Measurements from ENCODE around the gene MRPL14. TPM values are rescaled to one million over a fixed set of nuclear protein-coding genes. Genes with fewer than 3 reads are reported as not detected.
"Not testable (repeated sequence)": the region's sequence is repeated elsewhere in the genome, so short reads cannot be mapped to it uniquely, and the experiment has no call there.

The MRPL14 gene
- total RNA-seq, 4 donors from 2014 or later: 45.7 to 74.3 (median 52.0) TPM

GRCh38 chr6:44094403-44095242 lies 32.6 kb downstream of the MRPL14 start:
- no peak for TF ChIP-seq CTCF (IDR thresholded peaks at IDR 0.05)
- TF ChIP-seq POLR2A (IDR thresholded peaks at IDR 0.05): no peak
- 88 to 89% methylated on average over 10 of the region's 10 CpGs for WGBS, 2 donors
- no peak overlapping the region for H3K4me3 ChIP-seq (ENCODE audit: low read depth, poor library complexity, severe bottlenecking)
- intact Hi-C loops (cut with DNase I; ENCODE audit: low total_unique reads): loop anchor here (10.0 kb wide), 1 partner anchor 240 kb away; no protein-coding TSS in a partner anchor
- no peak for DNase-seq (ENCODE audit: low spot score in 2 of 2)

GRCh38 chr6:44093750-44094402 lies 33.4 kb downstream of the MRPL14 start:
- intact Hi-C loops (cut with DNase I; ENCODE audit: low total_unique reads): loop anchor here (10.0 kb wide), 1 partner anchor 241 kb away; no protein-coding TSS in a partner anchor
- no peak overlapping the region for H3K4me3 ChIP-seq (ENCODE audit: low read depth, poor library complexity, severe bottlenecking)
- TF ChIP-seq CTCF (IDR thresholded peaks at IDR 0.05) (no peak), POLR2A (IDR thresholded peaks at IDR 0.05) (no peak)
- DNase-seq (ENCODE audit: low spot score in 2 of 2): no peak
- WGBS, 2 donors: 92 to 94% methylated on average over 6 of the region's 6 CpGs

- no peak overlapping the region for H3K4me3 ChIP-seq (ENCODE audit: low read depth, poor library complexity, severe bottlenecking)
- intact Hi-C loops (cut with DNase I; ENCODE audit: low total_unique reads): loop anchor here (10.0 kb wide), 1 partner anchor 242 kb away; no protein-coding TSS in a partner anchor
- 84 to 91% methylated on average over 5 of the region's 5 CpGs for WGBS, 2 donors
- DNase-seq (ENCODE audit: low spot score in 2 of 2): no peak
- TF ChIP-seq CTCF (IDR thresholded peaks at IDR 0.05): no peak
- TF ChIP-seq POLR2A (IDR thresholded peaks at IDR 0.05): no peak
Measured at GRCh38 chr6:44093066-44093465, 34.2 kb downstream of the MRPL14 start.

GRCh38 chr6:44091981-44092884 lies 35.0 kb downstream of the MRPL14 start:
- TF ChIP-seq CTCF (IDR thresholded peaks at IDR 0.05) (no peak), POLR2A (IDR thresholded peaks at IDR 0.05) (no peak)
- 77 to 80% methylated on average over 7 of the region's 7 CpGs for WGBS, 2 donors
- H3K4me3 ChIP-seq (ENCODE audit: low read depth, poor library complexity, severe bottlenecking): no peak overlapping the region
- intact Hi-C loops (cut with DNase I; ENCODE audit: low total_unique reads): loop anchor here (10.0 kb wide), 1 partner anchor 243 kb away; no protein-coding TSS in a partner anchor
- DNase-seq (ENCODE audit: low spot score in 2 of 2): no peak

- H3K4me3 ChIP-seq (ENCODE audit: low read depth, poor library complexity, severe bottlenecking); DNase-seq (ENCODE audit: low spot score in 2 of 2): not testable (repeated sequence)
- intact Hi-C loops (cut with DNase I; ENCODE audit: low total_unique reads): loop anchor here (10.0 kb wide), 1 partner anchor 243 kb away; no protein-coding TSS in a partner anchor
- WGBS, 2 donors: 95 to 97% methylated on average over 3 of the region's 3 CpGs
Measured at GRCh38 chr6:44091356-44091755, 35.9 kb downstream of the MRPL14 start.
